Mesenchymal stem cell (in vitro differentiated cells and primary cell): Measurements from ENCODE around the gene AKT3.

Source experiments
- DNase-seq: peaks from one replicate; pipeline ENCODE4 v3.0.0-alpha.2; 2013
- H2AFZ ChIP-seq: one replicate; pipeline ENCODE4 v1.6.1; 2013; ENCODE audit warnings: low read depth, mild to moderate bottlenecking, control low read depth, inconsistent platforms, low read length, moderate library complexity
- H2AK5ac ChIP-seq: 2 replicates; pipeline ENCODE4 v1.6.1; 2013; ENCODE audit warnings: low read length, moderate library complexity, mild to moderate bottlenecking, inconsistent platforms; ENCODE audit not compliant: severe bottlenecking
- H2BK120ac ChIP-seq: one replicate; pipeline ENCODE4 v1.6.1; 2013; ENCODE audit warnings: low read depth, mild to moderate bottlenecking, inconsistent platforms, low read length, moderate library complexity
- H2BK12ac ChIP-seq, 2 experiments: one replicate each; pipeline ENCODE4 v1.6.1; 2013; ENCODE audit warnings: inconsistent platforms in 2 of 2, low read length in 2 of 2, mild to moderate bottlenecking in 2 of 2, moderate library complexity in 2 of 2, control low read depth in 1 of 2
- H2BK15ac ChIP-seq: one replicate; pipeline ENCODE4 v1.6.1; 2013; ENCODE audit warnings: mild to moderate bottlenecking, low read depth, inconsistent platforms; ENCODE audit not compliant: poor library complexity, severe bottlenecking
- H2BK5ac ChIP-seq: 2 replicates; pipeline ENCODE4 v1.6.1; 2013; ENCODE audit warnings: low read depth, mild to moderate bottlenecking, low read length, control low read depth, inconsistent platforms; ENCODE audit not compliant: poor library complexity, severe bottlenecking
- H3K14ac ChIP-seq, 2 experiments: one replicate each; pipeline ENCODE4 v1.6.1; 2013; ENCODE audit warnings: inconsistent platforms in 2 of 2, low read length in 2 of 2, control low read depth in 1 of 2, mild to moderate bottlenecking in 1 of 2, moderate library complexity in 1 of 2
- H3K18ac ChIP-seq, 2 experiments: one replicate each; pipeline ENCODE4 v1.6.1; 2013; ENCODE audit warnings: inconsistent platforms in 2 of 2, low read length in 2 of 2, control low read depth in 1 of 2, low read depth in 1 of 2, mild to moderate bottlenecking in 1 of 2
- H3K23ac ChIP-seq, 2 experiments: one replicate each; pipeline ENCODE4 v1.6.1; 2013; ENCODE audit warnings: inconsistent platforms in 2 of 2, low read length in 2 of 2, mild to moderate bottlenecking in 2 of 2, moderate library complexity in 2 of 2, control low read depth in 1 of 2
- H3K27ac ChIP-seq: 2 replicates; pipeline ENCODE4 v1.5.1; 2013; ENCODE audit warnings: mild to moderate bottlenecking, moderate library complexity, low read length, control low read depth, inconsistent platforms; ENCODE audit not compliant: poor library complexity, severe bottlenecking
- H3K27me3 ChIP-seq, 2 experiments: 2 replicates each; pipeline versions ENCODE4 v1.6.1 to v1.7.0; 2013; ENCODE audit warnings: low read length in 2 of 2, mild to moderate bottlenecking in 2 of 2, moderate library complexity in 2 of 2, control low read depth in 1 of 2, inconsistent platforms in 1 of 2; ENCODE audit not compliant: control insufficient read depth in 1 of 2, insufficient read depth in 1 of 2
- H3K36me3 ChIP-seq, 2 experiments: 2 replicates each; pipeline versions ENCODE4 v1.6.1 to v1.7.0; 2013; ENCODE audit warnings: low read length in 2 of 2, control low read depth in 1 of 2, inconsistent platforms in 1 of 2, low read depth in 1 of 2, mild to moderate bottlenecking in 1 of 2; ENCODE audit not compliant: insufficient read depth in 2 of 2, control insufficient read depth in 1 of 2
- H3K4ac ChIP-seq, 2 experiments: one replicate each; pipeline ENCODE4 v1.6.1; 2013; ENCODE audit warnings: inconsistent platforms in 2 of 2, low read length in 2 of 2, mild to moderate bottlenecking in 2 of 2, moderate library complexity in 2 of 2, control low read depth in 1 of 2, low read depth in 1 of 2
- H3K4me1 ChIP-seq: 2 replicates; pipeline ENCODE4 v1.6.1; 2013; ENCODE audit warnings: low read depth, low read length, control low read depth; ENCODE audit not compliant: control insufficient read depth, insufficient read depth
- H3K4me2 ChIP-seq: 2 replicates; pipeline ENCODE4 v1.6.1; 2013; ENCODE audit warnings: low read length, mild to moderate bottlenecking, inconsistent platforms; ENCODE audit not compliant: poor library complexity, severe bottlenecking
- H3K4me3 ChIP-seq, 2 experiments: 2 replicates each; pipeline versions ENCODE4 v1.5.1 to v1.7.0; 2013; ENCODE audit warnings: low read length in 2 of 2, mild to moderate bottlenecking in 2 of 2, control low read depth in 1 of 2, low read depth in 1 of 2; ENCODE audit not compliant: insufficient read depth in 1 of 2
- H3K79me1 ChIP-seq: replicated peaks from 2 replicates; pipeline ENCODE4 v1.6.1; 2013; ENCODE audit warnings: mild to moderate bottlenecking, control low read depth, low read length, inconsistent platforms; ENCODE audit not compliant: poor library complexity, severe bottlenecking
- H3K9ac ChIP-seq: 2 replicates; pipeline ENCODE4 v1.7.0; 2013; ENCODE audit warnings: mild to moderate bottlenecking, low read length, moderate library complexity
- H3K9me3 ChIP-seq: 2 replicates; pipeline ENCODE4 v1.7.0; 2013; ENCODE audit warnings: mild to moderate bottlenecking, low read length; ENCODE audit not compliant: control insufficient read depth
- H4K8ac ChIP-seq: one replicate; pipeline ENCODE4 v1.6.1; 2013; ENCODE audit warnings: inconsistent platforms, mild to moderate bottlenecking, low read length, moderate library complexity
- H4K91ac ChIP-seq: one replicate; pipeline ENCODE4 v1.6.1; 2013; ENCODE audit warnings: mild to moderate bottlenecking, low read length, inconsistent platforms
- WGBS: methylation state at CpG from one replicate; pipeline ENCODE4 v1.1.7; 2013; ENCODE audit warnings: mixed read lengths; 5-methylcytosine and 5-hydroxymethylcytosine counted together

AKT3 gene

GRCh38 chr1:243801378-243801777 lies 48.7 kb downstream of the AKT3 start:
- no peak overlapping the region for H4K91ac ChIP-seq
- peaks cover 17% of the 10 kb centered on the region for H3K79me1 ChIP-seq
- H2AK5ac ChIP-seq = no peak overlapping the region
- H3K9ac ChIP-seq = no peak overlapping the region
- H3K18ac ChIP-seq = no peak overlapping the region
- H3K27me3 ChIP-seq = no peaks in the 10 kb centered on the region
- H2BK5ac ChIP-seq = no peak overlapping the region
- peaks cover 3% of the 10 kb centered on the region in 2 experiments for H3K36me3 ChIP-seq
- no peak overlapping the region for H2BK12ac ChIP-seq
- DNase-seq = no peak
- no peak overlapping the region for H3K27ac ChIP-seq
- no peaks in the 10 kb centered on the region for H3K9me3 ChIP-seq
- peaks cover 3% of the 10 kb centered on the region for H3K4me1 ChIP-seq
- no peak overlapping the region for H3K4me2 ChIP-seq
- H3K23ac ChIP-seq = no peak overlapping the region
- no peak overlapping the region for H3K4ac ChIP-seq
- H3K14ac ChIP-seq = no peak overlapping the region
- H4K8ac ChIP-seq = no peak overlapping the region
- WGBS = no CpG with 5 or more reads among the region's 1 CpG
- H2BK15ac ChIP-seq = no peak overlapping the region
- H2BK120ac ChIP-seq = no peak overlapping the region
- H2AFZ ChIP-seq = no peak overlapping the region
- no peak overlapping the region for H3K4me3 ChIP-seq

- no peak overlapping the region for H2BK5ac ChIP-seq
- H3K23ac ChIP-seq = no peak overlapping the region
- no peak overlapping the region for H3K14ac ChIP-seq
- peaks cover 3% of the 10 kb centered on the region for H3K4me1 ChIP-seq
- H3K79me1 ChIP-seq = peaks cover 19% of the 10 kb centered on the region
- peak; percentile 18 for DNase-seq
- H3K27me3 ChIP-seq = no peaks in the 10 kb centered on the region
- H2BK15ac ChIP-seq = no peak overlapping the region
- H3K27ac ChIP-seq = peak overlapping the region; percentile 35
- H2AK5ac ChIP-seq = peak overlapping the region; percentile 81
- H3K4ac ChIP-seq = no peak overlapping the region
- H4K8ac ChIP-seq = no peak overlapping the region
- H3K18ac ChIP-seq = no peak overlapping the region
- no peak overlapping the region for H4K91ac ChIP-seq
- H3K36me3 ChIP-seq = peaks cover 3 to 8% of the 10 kb centered on the region in 2 experiments
- no peaks in the 10 kb centered on the region for H3K9me3 ChIP-seq
- H3K4me3 ChIP-seq = no peak overlapping the region
- H2AFZ ChIP-seq = no peak overlapping the region
- no peak overlapping the region for H3K4me2 ChIP-seq
- peak overlapping the region; percentile 51 for H3K9ac ChIP-seq
- H2BK120ac ChIP-seq = no peak overlapping the region
- no peak overlapping the region for H2BK12ac ChIP-seq
Measured at GRCh38 chr1:243799908-243800307, 50.1 kb downstream of the AKT3 start.

- no peak overlapping the region for H2AK5ac ChIP-seq
- H4K8ac ChIP-seq = no peak overlapping the region
- no peak overlapping the region for H3K23ac ChIP-seq
- no peak overlapping the region for H2BK12ac ChIP-seq
- H3K9ac ChIP-seq = peak overlapping the region; percentile 51
- H2BK5ac ChIP-seq = no peak overlapping the region
- no peak overlapping the region for H2BK120ac ChIP-seq
- H3K27me3 ChIP-seq = no peaks in the 10 kb centered on the region
- peak overlapping the region; percentile 74 for H3K27ac ChIP-seq
- no peak overlapping the region for H3K18ac ChIP-seq
- WGBS = 30% methylated on average over 1 of the region's 2 CpGs
- no peak overlapping the region for H3K4me2 ChIP-seq
- H3K4me1 ChIP-seq = peaks cover 1% of the 10 kb centered on the region
- no peak overlapping the region for H3K4me3 ChIP-seq
- H2AFZ ChIP-seq = no peak overlapping the region
- H3K36me3 ChIP-seq = peaks cover 3 to 8% of the 10 kb centered on the region in 2 experiments
- no peak overlapping the region for H3K4ac ChIP-seq
- H3K14ac ChIP-seq = no peak overlapping the region
- H4K91ac ChIP-seq = no peak overlapping the region
- no peaks in the 10 kb centered on the region for H3K9me3 ChIP-seq
- H2BK15ac ChIP-seq = no peak overlapping the region
- peaks cover 22% of the 10 kb centered on the region for H3K79me1 ChIP-seq
- peak; percentile 78 for DNase-seq
Measured at GRCh38 chr1:243798726-243799125, 51.3 kb downstream of the AKT3 start.

DNA sequence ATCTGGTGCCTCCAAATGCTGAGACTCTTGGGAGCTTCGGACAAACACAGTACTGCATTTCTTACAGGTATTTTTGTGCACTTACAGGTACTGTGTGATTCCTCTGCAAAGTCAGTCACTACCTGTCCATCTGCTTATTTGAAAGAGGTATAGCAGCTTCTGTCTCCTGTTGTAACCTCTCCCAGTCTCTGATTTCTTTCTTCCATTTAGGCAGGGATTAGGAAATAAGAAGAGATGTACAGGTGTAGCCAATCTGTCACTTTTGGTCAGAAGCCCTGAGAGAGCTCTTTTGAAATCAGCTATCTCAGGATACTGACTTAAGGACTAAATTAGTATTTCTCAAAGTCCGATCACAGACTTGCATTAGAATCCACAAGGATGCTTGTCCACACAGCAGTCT lies 54.0 kb downstream of the AKT3 start:
- Histone ChIP-seq H2BK15ac (no peak overlapping the region), H4K8ac (no peak overlapping the region), H3K4ac (no peak overlapping the region), H2BK5ac (no peak overlapping the region), H3K27ac (no peak overlapping the region), H3K4me1 (peaks cover 1% of the 10 kb centered on the region), H3K79me1 (peaks cover 21% of the 10 kb centered on the region), H2AFZ (no peak overlapping the region), H3K23ac (no peak overlapping the region), H2BK12ac (no peak overlapping the region), H3K36me3 (peaks cover 3 to 8% of the 10 kb centered on the region in 2 experiments), H3K27me3 (no peaks in the 10 kb centered on the region), H2AK5ac (no peak overlapping the region), H4K91ac (no peak overlapping the region), H3K18ac (no peak overlapping the region), H3K9me3 (no peaks in the 10 kb centered on the region), H3K14ac (no peak overlapping the region), H3K9ac (no peak overlapping the region), H3K4me2 (no peak overlapping the region), H2BK120ac (no peak overlapping the region), H3K4me3 (no peak overlapping the region)
- no peak for DNase-seq
- 97% methylated on average over 2 of the region's 2 CpGs for WGBS
